GM23338 (cell line): ENCODE measurements around the gene STAMBPL1. TPM values are rescaled to one million over a fixed set of nuclear protein-coding genes. Genes with fewer than 3 reads are reported as not detected.

Source experiments
- ATAC-seq: fragments of 200-7000 bp; cut with Tn5 transposase; 3 replicates; pipeline ENCODE4 v1.9.1; 2020
- DNase-seq: peaks from one replicate; pipeline ENCODE4 v3.0.0-alpha.2; 2015; ENCODE audit warnings: low spot score
- H2AFZ ChIP-seq: fragments of 200-600 bp; sonication (generic); 2 replicates; pipeline ENCODE4 v1.8.0; 2016; ENCODE audit warnings: antibody characterized with exemption, mild to moderate bottlenecking, moderate library complexity
- H3F3A ChIP-seq: fragments of 200-600 bp; sonication (generic); replicated peaks from 2 replicates; pipeline ENCODE4 v1.8.0; 2017; ENCODE audit warnings: antibody characterized with exemption, mixed run types, low read depth
- H3K27ac ChIP-seq: fragments of 200-600 bp; sonication (generic); 2 replicates; pipeline ENCODE4 v1.6.1; 2016; ENCODE audit warnings: low read depth
- H3K27me3 ChIP-seq: fragments of 200-600 bp; sonication (generic); 2 replicates; pipeline ENCODE4 v1.8.0; 2016; ENCODE audit warnings: mild to moderate bottlenecking, mixed run types, moderate library complexity; ENCODE audit not compliant: insufficient read depth
- H3K36me3 ChIP-seq: fragments of 200-600 bp; sonication (generic); 2 replicates; pipeline ENCODE4 v1.8.0; 2016; ENCODE audit warnings: mild to moderate bottlenecking; ENCODE audit not compliant: insufficient read depth
- H3K4me1 ChIP-seq: fragments of 200-600 bp; sonication (generic); 2 replicates; pipeline ENCODE4 v1.8.0; 2016; ENCODE audit warnings: mild to moderate bottlenecking, moderate library complexity; ENCODE audit not compliant: insufficient read depth
- H3K4me2 ChIP-seq: fragments of 200-600 bp; sonication (generic); 2 replicates; pipeline ENCODE4 v1.7.1; 2017; ENCODE audit warnings: mixed run types
- H3K4me3 ChIP-seq: fragments of 200-600 bp; sonication (generic); 2 replicates; pipeline ENCODE4 v1.6.1; 2016; ENCODE audit warnings: mixed run types
- H3K79me2 ChIP-seq: fragments of 200-600 bp; sonication (generic); replicated peaks from 2 replicates; pipeline ENCODE4 v1.8.0; 2017; ENCODE audit warnings: mild to moderate bottlenecking; ENCODE audit not compliant: insufficient read depth
- H3K9me2 ChIP-seq: fragments of 200-600 bp; sonication (generic); 2 replicates; pipeline ENCODE4 v1.8.0; 2017; ENCODE audit not compliant: insufficient read depth
- H4K20me1 ChIP-seq: fragments of 200-600 bp; sonication (generic); replicated peaks from 2 replicates; pipeline ENCODE4 v1.8.0; 2017; ENCODE audit warnings: mild to moderate bottlenecking; ENCODE audit not compliant: insufficient read depth
- H3K27ac Mint-ChIP-seq: 2 replicates; pipeline ENCODE4 v1.8.0; 2020; ENCODE audit warnings: inconsistent platforms, mild to moderate bottlenecking, moderate library complexity, mixed read lengths
- H3K27me3 Mint-ChIP-seq: 3 replicates; pipeline ENCODE4 v1.8.0; 2022; ENCODE audit warnings: low read depth, mild to moderate bottlenecking, moderate library complexity, mixed read lengths, inconsistent platforms; ENCODE audit not compliant: insufficient read depth, poor library complexity
- H3K36me3 Mint-ChIP-seq: 3 replicates; pipeline ENCODE4 v1.8.0; 2021; ENCODE audit warnings: low read depth, mild to moderate bottlenecking, inconsistent platforms, moderate library complexity, mixed read lengths
- H3K4me1 Mint-ChIP-seq: 3 replicates; pipeline ENCODE4 v1.8.0; 2020; ENCODE audit warnings: mild to moderate bottlenecking, inconsistent platforms, mixed read lengths
- H3K4me3 Mint-ChIP-seq: 3 replicates; pipeline ENCODE4 v1.8.0; 2021; ENCODE audit warnings: moderate library complexity, mild to moderate bottlenecking, inconsistent platforms, mixed read lengths
- H3K9me3 Mint-ChIP-seq: 3 replicates; pipeline ENCODE4 v1.8.0; 2020; ENCODE audit warnings: moderate library complexity, mild to moderate bottlenecking, inconsistent platforms, mixed read lengths
- CREB1 ChIP-seq: fragments of 250-450 bp; sonication (Bioruptor Pico); IDR thresholded peaks from 2 replicates; pipeline ENCODE4 v1.5.0; 2020; ENCODE audit warnings: low read depth, mild to moderate bottlenecking, moderate library complexity
- EZH2 ChIP-seq: fragments of 200-600 bp; sonication (generic); IDR thresholded peaks from one replicate; pipeline ENCODE4 v1.8.0; 2017; ENCODE audit warnings: antibody characterized with exemption, mild to moderate bottlenecking, low read depth; ENCODE audit not compliant: unreplicated experiment
- EZH2phosphoT487 ChIP-seq: fragments of 200-600 bp; sonication (generic); IDR thresholded peaks from one replicate; pipeline ENCODE4 v1.8.1; 2018; ENCODE audit warnings: antibody characterized with exemption; ENCODE audit not compliant: unreplicated experiment
- JUNB ChIP-seq: IDR thresholded peaks from one replicate; pipeline ENCODE4 v1.6.1; 2016; ENCODE audit warnings: antibody characterized with exemption; ENCODE audit not compliant: unreplicated experiment
- NANOG ChIP-seq: IDR thresholded peaks from 2 replicates; pipeline ENCODE4 v1.6.1; 2016; ENCODE audit warnings: antibody characterized with exemption, borderline replicate concordance
- POLR2AphosphoS5 ChIP-seq: IDR thresholded peaks from 2 replicates; pipeline ENCODE4 v1.6.1; 2016; ENCODE audit warnings: antibody characterized with exemption, low read depth
- REST ChIP-seq: IDR thresholded peaks from one replicate; pipeline ENCODE4 v1.6.1; 2018; ENCODE audit warnings: antibody characterized with exemption; ENCODE audit not compliant: unreplicated experiment
- STAT1 ChIP-seq: IDR thresholded peaks from one replicate; pipeline ENCODE4 v1.6.1; 2016; ENCODE audit warnings: antibody characterized with exemption; ENCODE audit not compliant: unreplicated experiment
- ZNF114 ChIP-seq: fragments of 250-450 bp; sonication (Bioruptor Pico); IDR thresholded peaks from 2 replicates; pipeline ENCODE4 v1.5.0; 2020; ENCODE audit warnings: mild to moderate bottlenecking, moderate library complexity
- ZNF331 ChIP-seq: fragments of 250-450 bp; sonication (Bioruptor Pico); IDR thresholded peaks from 2 replicates; pipeline ENCODE4 v1.5.0; 2020; ENCODE audit warnings: low read depth, mild to moderate bottlenecking, moderate library complexity
- polyA plus RNA-seq: library from polyadenylated mRNA; unstranded; fragments of >200 nt; fragmentation: Nextera tagmentation; extraction: Ambion mirVana; gene quantifications from 2 replicates; pipeline ENCODE4 v1.2.1, GENCODE V29; 2016
- total RNA-seq: library from RNA; depleted of rRNA; stranded (reverse); fragments of >200 nt; shearing (Covaris generic); gene quantifications from 2 replicates; pipeline ENCODE4 v1.2.3, GENCODE V29; 2014
- TF ChIP-seq, protein P1 (sequence below): IDR thresholded peaks from 2 replicates; pipeline ENCODE4 v1.6.1; 2016; ENCODE audit warnings: antibody characterized with exemption
- TF ChIP-seq, protein P2 (sequence below), 2 experiments: fragments of 200-600 bp in 1 of 2; sonication (generic) in 1 of 2; conservative IDR thresholded peaks; 2 replicates each; pipeline versions ENCODE4 v1.5.1 to v1.6.1; 2016 to 2017; ENCODE audit warnings: antibody characterized with exemption in 2 of 2, low read depth in 2 of 2, mild to moderate bottlenecking in 2 of 2, moderate library complexity in 1 of 2

The STAMBPL1 gene
- total and polyA plus RNA-seq, 2 experiments from 2014 or later: 2.5 to 11.5 TPM

GRCh38 chr10:88830643-88831268 lies 49.3 kb upstream of the STAMBPL1 start:
- no peak overlapping the region for H2AFZ ChIP-seq
- H3K4me1 Mint-ChIP-seq: no peaks in the 10 kb centered on the region; the same call in 2 of the 3 replicates
- H3K79me2 ChIP-seq: no peaks in the 10 kb centered on the region
- no peaks in the 10 kb centered on the region for H3K9me3 Mint-ChIP-seq
- H3K4me3 Mint-ChIP-seq: no peak overlapping the region
- no peaks in the 10 kb centered on the region for H3K36me3 Mint-ChIP-seq
- ATAC-seq: no peak
- H4K20me1 ChIP-seq: no peaks in the 10 kb centered on the region
- no peaks in the 10 kb centered on the region for H3K27me3 ChIP-seq
- no peaks in the 10 kb centered on the region for H3K9me2 ChIP-seq
- H3K27ac ChIP-seq: no peak overlapping the region
- H3K4me3 ChIP-seq: no peak overlapping the region
- no peak overlapping the region for H3K4me2 ChIP-seq
- no peak overlapping the region for H3K27ac Mint-ChIP-seq
- H3F3A ChIP-seq: no peaks in the 10 kb centered on the region
- no peaks in the 10 kb centered on the region for H3K27me3 Mint-ChIP-seq
- H3K4me1 ChIP-seq: no peaks in the 10 kb centered on the region
- TF ChIP-seq ZNF331 (CRISPR knock-in tag): no peak
- TF ChIP-seq ZNF114 (CRISPR knock-in tag): no peak
- TF ChIP-seq, protein P1, sequence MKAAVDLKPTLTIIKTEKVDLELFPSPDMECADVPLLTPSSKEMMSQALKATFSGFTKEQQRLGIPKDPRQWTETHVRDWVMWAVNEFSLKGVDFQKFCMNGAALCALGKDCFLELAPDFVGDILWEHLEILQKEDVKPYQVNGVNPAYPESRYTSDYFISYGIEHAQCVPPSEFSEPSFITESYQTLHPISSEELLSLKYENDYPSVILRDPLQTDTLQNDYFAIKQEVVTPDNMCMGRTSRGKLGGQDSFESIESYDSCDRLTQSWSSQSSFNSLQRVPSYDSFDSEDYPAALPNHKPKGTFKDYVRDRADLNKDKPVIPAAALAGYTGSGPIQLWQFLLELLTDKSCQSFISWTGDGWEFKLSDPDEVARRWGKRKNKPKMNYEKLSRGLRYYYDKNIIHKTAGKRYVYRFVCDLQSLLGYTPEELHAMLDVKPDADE: no peak
- no peak for DNase-seq
- no peaks in the 10 kb centered on the region for H3K36me3 ChIP-seq

DNA sequence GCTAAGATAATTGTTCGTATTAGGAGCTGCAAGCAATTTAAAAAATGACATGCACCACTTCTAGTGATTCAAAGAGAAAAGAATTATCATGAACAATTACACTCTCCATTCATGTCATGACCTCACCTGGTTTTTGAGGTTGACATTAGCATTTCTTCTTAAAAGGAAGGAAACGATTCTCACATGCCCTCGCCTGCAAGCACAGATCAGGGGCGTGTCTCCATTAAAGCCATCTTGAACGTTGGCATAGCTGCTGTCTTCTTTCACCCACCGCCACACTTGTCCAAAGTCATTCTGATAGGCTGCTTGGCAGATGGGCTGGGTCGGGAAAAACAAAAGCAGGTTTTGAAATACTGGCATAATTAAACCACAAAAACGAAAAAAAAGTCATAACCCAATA lies 48.3 kb upstream of the STAMBPL1 start:
- H3K4me2 ChIP-seq: no peak overlapping the region
- no peaks in the 10 kb centered on the region for H3K36me3 Mint-ChIP-seq
- H2AFZ ChIP-seq: no peak overlapping the region
- TF ChIP-seq ZNF114 (CRISPR knock-in tag) (no peak), EZH2phosphoT487 (no peak), JUNB (no peak), STAT1 (no peak), CREB1 (CRISPR knock-in tag) (no peak), NANOG (no peak), POLR2AphosphoS5 (no peak), REST (no peak), ZNF331 (CRISPR knock-in tag) (no peak), EZH2 (no peak)
- TF ChIP-seq, protein P2, sequence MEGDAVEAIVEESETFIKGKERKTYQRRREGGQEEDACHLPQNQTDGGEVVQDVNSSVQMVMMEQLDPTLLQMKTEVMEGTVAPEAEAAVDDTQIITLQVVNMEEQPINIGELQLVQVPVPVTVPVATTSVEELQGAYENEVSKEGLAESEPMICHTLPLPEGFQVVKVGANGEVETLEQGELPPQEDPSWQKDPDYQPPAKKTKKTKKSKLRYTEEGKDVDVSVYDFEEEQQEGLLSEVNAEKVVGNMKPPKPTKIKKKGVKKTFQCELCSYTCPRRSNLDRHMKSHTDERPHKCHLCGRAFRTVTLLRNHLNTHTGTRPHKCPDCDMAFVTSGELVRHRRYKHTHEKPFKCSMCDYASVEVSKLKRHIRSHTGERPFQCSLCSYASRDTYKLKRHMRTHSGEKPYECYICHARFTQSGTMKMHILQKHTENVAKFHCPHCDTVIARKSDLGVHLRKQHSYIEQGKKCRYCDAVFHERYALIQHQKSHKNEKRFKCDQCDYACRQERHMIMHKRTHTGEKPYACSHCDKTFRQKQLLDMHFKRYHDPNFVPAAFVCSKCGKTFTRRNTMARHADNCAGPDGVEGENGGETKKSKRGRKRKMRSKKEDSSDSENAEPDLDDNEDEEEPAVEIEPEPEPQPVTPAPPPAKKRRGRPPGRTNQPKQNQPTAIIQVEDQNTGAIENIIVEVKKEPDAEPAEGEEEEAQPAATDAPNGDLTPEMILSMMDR (conservative IDR thresholded peaks at IDR 0.05; ENCODE audit: low read depth in 2 of 2): no peak
- TF ChIP-seq, protein P1: no peak

More for the DNA sequence above, 48.3 kb upstream of the STAMBPL1 start:
- Mint-ChIP-seq H3K4me3 (no peak overlapping the region), H3K4me1 (no peaks in the 10 kb centered on the region; the same call in 2 of the 3 replicates), H3K9me3 (no peaks in the 10 kb centered on the region), H3K27me3 (no peaks in the 10 kb centered on the region), H3K27ac (no peak overlapping the region)
- no peaks in the 10 kb centered on the region for H3K79me2 ChIP-seq
- H3F3A ChIP-seq: no peaks in the 10 kb centered on the region
- no peak for ATAC-seq
- H3K36me3 ChIP-seq: no peaks in the 10 kb centered on the region
- no peaks in the 10 kb centered on the region for H3K9me2 ChIP-seq
- H4K20me1 ChIP-seq: no peaks in the 10 kb centered on the region
- H3K4me3 ChIP-seq: no peak overlapping the region
- H3K4me1 ChIP-seq: no peaks in the 10 kb centered on the region
- H3K27me3 ChIP-seq: no peaks in the 10 kb centered on the region
- no peak overlapping the region for H3K27ac ChIP-seq
- DNase-seq: no peak
